Umbilical cord (tissue), 2 donors: Measurements from ENCODE around the gene TDRD15. TPM values are rescaled to one million over a fixed set of nuclear protein-coding genes. Genes with fewer than 3 reads are reported as not detected.
"Not testable (repeated sequence)": the region's sequence is repeated elsewhere in the genome, so short reads cannot be mapped to it uniquely, and the experiment has no call there.

ENCODE experiments used
- DNase-seq: peaks from one replicate; pipeline ENCODE4 v3.0.0-alpha.2; 2015; ENCODE audit warnings: low spot score
- total RNA-seq: library from RNA; depleted of rRNA; stranded (reverse); fragments of >200 nt; gene quantifications from one replicate; pipeline ENCODE4 v1.2.3, GENCODE V29; 2014; ENCODE audit warnings: low replicate concordance; ENCODE audit not compliant: insufficient read depth

Gene TDRD15
- total RNA-seq, 1 donor from 2014 or later = 5.3 TPM

DNA sequence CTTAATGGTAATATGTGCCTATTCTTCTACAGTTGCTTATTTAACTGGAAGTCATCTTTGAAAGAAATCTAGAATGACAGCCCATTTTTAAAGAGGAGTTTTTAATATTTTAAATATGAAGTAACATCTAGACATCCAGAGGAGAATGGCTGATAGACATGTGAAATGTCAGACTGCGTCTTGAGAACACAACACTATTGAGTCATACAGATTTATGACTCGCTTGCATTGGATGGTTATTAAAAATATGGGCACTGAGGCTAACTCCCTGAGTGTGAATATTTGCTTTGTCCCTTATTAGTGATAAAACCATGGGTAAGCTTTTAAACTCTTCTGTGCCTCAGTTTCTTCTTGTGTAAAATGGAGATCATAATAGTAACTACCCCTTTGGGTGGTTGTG is 22.9 kb downstream of the TDRD15 start:
- no peak for DNase-seq

DNA sequence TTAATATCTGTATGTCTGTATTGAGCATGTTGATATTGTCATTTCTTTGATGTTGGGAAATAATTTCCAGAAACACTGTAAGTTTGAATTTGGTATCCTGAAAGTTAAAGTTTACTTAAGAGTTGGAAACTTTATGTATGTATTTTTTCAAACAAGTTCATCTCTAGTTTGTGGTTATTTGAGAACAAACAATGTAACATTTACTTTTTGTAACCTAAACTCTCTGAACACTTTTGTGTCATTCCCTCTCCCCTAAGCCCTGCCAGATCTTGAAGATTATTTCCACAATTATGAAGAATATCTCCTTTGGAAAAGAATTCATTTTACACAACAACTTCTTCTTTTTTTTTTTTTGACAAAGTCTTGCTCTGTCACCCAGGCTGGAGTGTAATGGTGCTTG is 24.9 kb downstream of the TDRD15 start:
- no peak for DNase-seq

DNA sequence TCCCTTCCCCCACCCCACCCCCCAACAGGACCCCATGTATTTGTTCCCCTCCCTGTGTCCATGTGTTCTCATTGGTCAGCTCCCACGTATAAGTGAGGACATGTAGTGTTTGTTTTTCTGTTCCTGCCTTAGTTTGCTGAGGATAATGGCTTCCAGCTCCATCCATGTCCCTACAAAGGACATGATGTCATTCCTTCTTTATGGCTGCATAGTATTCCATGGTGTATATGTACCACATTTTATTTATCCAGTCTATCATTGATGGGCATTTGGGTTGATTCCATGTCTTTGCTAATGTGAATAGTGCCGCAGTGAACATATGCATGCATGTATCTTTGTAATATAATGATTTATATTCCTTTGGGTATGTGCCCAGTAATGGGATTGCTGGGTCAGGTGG is 27.5 kb downstream of the TDRD15 start:
- not testable (repeated sequence) for DNase-seq

DNA sequence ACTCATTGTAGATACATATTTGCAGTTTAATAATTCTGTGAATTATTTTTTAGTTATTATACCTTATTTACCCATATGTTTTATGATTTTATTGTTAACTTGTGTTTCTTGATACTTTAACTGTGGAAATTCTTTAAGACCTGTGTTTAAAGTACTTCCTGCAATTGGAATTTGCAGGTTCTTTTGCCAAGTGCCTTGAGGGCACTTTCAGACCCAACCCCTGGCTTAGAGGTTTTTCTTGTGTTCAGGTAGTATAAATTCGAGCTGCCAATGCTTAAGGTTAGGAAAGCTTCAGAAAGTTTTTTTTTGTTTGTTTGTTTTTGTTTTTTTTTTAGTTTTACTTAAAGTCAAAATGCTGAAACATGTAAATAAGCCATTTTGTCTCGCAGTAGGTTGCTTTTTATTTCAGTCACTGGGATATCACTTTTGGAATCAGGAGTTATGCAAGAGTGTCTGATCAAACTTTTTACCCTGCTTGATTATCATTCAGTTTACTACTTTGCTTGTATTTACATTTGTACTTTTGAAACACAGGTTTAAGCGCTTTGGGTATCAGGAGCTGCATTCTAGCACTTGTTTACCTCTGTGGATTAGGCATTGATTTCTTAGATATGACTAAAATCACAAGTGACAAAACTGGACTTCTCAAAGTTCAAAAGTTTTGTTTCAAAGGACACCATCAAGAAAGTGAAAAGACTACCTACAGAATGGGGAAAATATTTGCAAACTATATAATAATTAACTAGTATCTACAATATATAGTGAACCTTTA is 31.8 kb downstream of the TDRD15 start:
- DNase-seq = no peak

DNA sequence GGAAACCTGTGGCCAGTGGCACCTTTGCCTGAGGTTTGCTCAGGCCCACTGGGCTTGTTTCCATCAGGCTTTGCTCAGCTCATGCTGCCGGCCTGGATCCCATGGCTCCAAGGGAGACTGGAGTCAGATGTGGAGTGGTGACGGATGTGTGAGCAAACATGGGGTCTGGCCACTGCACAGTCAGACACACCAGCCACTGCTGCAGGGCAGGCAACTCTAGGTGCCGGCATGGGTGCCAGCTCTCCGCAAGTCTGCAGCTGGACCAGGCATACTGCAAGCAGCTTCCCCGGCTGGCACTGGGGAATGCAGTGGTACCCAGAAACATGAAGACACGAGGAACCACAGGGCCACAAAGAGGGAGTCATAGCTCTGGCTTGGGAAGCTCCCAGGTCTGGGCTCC is 37.4 kb downstream of the TDRD15 start:
- no peak for DNase-seq

DNA sequence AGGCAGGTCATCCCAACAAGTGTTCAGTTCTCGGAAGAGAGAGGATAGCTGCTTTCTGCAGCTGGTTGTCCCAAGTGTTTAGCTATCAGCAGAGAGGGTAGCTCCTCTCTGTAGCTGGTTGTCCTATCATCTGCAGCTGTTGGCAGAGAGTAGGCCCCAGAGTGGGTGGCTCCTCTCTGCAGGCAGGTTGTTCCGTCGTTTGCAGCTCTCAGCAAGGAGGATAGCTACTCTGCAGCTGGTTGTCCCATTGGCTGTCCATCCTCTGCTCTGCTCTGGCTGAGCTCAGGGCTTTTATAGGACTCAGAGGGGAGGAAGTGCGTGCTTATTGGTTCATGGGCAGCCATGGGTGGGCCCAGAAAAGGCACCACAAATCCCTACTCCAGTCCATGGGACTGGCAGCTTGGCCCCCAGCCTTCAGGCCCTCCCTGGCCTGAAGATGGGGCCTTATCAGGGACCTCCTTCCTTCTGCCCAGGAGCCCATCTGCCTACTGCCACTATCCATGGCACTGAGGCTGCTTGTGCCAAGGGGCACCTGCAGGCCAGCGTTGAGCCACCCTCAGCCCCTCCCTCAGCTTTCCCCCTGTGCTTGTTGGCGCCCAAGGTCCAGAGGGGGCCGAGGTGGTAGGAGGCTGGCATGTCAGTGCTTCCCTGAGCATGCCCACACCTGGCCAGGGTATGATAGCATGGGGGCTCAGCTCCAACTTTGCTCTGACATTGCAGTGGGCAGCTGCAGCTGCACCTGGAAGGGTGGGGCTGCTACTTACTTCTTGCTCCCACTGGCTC is 38.3 kb downstream of the TDRD15 start:
- DNase-seq = no peak

DNA sequence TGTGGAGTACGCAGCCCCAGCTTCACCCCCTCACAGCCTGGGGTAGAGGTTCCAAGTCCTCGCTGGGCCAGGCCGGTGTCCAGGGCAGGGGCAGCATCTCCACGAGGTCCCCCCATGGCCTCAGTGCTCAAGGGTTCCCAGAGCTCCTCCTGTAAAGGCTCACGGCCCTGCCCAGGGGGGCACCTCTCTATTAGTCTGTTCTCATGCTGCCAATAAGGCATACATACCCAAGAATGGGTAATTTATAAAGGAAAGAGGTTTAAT is 38.8 kb downstream of the TDRD15 start:
- no peak for DNase-seq

DNA sequence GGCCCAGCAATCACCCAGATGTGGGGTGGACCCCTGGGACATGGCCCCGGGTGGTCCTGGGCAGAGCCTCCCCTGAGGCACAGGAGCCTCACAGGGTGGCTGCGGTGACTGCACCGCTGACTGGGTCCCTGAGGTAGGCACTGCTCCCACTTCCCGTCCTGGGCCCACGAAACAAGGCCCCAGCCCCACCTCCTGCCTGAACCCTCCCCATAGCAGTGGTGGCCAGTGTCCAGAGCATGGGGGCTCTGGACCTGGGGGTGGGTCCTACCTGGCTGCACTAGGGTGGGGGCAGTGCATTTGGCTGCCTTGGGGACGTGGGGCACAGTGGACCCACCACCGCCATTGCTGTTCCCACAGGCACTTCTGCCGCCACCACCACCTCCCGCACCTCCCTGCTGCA is 39.4 kb downstream of the TDRD15 start:
- DNase-seq = no peak

DNA sequence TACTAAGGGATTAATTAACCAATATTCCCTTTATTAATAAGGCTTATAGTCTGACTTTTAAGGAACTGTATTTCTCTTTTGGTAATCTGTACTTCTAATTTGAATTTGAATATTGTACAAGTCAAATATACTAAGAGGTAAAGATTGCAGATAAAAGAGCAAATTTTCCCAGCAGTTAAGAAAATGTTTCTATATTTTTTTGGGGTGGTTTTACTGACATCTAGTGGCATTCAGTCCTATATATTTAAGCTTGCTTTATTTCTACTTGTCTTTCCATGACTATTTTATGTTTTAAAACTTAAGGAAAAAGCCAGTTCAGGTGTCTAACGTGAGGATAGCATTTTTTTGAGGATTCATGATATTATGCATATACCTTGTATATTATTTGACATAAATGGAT is 41.6 kb downstream of the TDRD15 start:
- DNase-seq = peak; percentile 23

DNA sequence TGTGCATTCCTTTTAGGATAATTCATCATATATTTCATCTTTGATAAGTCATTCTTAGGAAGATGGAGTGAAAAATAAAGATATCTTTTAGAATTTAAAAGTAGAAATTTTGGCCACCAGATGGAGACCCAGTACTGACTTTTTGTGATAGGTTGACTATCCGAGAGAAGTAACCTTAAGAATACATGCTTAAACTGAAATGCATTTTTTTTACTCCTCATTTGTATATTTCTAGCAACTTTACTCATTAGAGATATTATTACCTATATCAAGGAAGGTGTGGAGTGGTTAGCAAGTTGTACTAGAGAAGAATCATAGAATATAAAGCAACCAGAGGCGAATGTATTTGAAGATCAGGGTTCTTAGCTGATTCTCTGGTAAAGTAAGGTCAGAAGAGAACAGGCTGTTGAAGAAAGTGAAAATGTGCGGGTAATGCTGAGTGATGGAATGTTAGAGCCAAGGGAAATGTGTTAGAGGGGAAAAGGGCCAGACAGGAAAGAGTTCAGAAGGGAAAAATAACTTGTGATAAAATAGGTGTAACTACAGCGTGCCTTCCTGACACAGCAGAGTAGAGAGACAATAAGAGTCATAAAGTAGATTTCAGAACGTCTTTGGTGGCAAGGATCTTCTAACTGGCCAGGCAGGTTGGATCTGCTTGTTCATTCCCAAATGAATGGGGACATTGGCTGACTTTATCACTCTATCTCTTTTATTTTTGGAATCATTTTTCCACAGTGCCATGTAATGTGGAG is 52.3 kb downstream of the TDRD15 start:
- DNase-seq = peak; percentile 64

DNA sequence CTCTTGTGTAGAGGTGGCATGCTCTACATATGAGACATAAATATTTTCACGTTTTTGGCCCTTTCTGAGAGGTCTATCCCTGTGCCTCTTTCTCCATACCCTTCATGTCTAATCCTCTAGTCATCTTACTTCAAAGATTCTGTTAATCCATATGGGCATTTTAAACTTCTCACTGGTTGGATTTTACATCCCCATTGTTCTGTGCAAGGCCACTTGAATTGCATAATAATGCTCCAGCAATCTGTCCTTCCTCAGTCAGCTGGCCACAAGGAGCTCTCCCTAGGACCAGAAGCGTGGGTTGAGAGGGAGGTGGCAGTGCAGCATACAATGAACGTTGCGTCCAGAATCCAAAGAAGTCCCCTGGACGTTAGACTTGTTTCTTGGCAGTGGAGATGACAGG is 58.2 kb downstream of the TDRD15 start:
- DNase-seq = no peak

DNA sequence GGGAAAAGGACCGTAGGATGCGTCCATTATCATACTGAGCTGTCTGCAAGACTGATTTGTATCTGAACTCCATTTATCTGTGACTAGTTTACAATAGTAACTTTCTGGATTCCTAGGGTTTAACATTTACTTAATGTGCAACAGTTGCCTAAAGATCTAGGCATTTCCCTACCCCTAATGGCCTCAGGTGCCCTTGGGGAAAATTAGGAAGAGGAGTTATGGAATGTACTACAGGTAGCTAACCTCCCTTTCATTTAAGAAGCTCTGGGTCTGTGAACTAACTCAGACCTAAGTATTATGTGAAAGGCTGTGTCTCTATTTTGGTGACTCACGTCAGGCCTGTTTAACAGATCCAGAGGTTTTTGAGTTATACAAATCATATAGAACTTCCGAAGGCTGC is 59.5 kb downstream of the TDRD15 start:
- DNase-seq = no peak

DNA sequence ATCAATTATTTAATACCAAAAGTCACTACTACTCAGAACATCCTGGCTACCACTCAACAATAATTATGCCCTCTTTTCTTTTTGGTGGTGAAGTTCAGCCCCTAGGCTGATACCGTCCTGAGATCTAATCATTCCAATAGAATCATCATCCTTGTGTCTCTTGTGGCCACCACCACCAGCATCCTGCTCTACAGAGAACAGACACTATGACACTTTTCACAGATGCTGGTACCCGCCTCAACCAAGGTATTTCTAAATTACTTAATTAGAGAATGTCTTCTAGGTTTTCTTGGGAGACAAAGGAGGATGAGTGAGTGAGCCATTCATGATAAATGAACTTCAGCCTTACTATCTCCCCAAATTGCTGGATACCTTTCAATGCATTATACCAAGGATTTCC is 60.0 kb downstream of the TDRD15 start:
- DNase-seq = no peak

DNA sequence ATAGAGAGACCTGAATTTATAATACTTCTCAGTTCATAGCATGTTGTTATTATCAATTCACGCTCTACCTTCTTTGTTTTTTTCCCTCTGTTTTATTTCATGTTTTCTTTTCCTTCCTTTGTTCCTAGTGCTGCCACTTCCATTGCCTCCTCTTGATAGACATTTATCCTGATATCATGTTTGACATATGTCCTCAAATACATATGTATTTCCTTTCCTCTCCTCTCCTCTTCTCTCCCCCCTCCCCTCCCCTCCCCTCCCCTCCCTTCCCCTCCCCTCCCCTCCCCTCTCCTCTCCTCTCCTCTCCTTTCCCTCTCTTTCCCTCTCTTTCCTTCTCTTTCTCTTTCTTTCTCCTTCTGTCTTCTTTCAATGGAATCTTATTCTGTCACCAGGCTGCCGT is 67.8 kb downstream of the TDRD15 start:
- DNase-seq = no peak

Other genes with a start within 250 kb of the TDRD15 start
- 1.7 TPM for gene APOB, start 79.9 kb upstream of the TDRD15 start, total RNA-seq